Medulla oblongata (tissue), 1 donor: Measurements from ENCODE around the gene MYT1.
A peak's percentile ranks its signal among the peaks of the same experiment; 100 is the strongest.
"Not testable (repeated sequence)": the region's sequence is repeated elsewhere in the genome, so short reads cannot be mapped to it uniquely, and the experiment has no call there.

ENCODE experiments used
- DNase-seq: peaks from one replicate; pipeline ENCODE4 v3.0.0-alpha.2; 2015; ENCODE audit errors: extremely low spot score

The MYT1 gene

GRCh38 chr20:64230461-64231145, 66.4 kb downstream of the MYT1 start:
- DNase-seq, result no peak

DNA sequence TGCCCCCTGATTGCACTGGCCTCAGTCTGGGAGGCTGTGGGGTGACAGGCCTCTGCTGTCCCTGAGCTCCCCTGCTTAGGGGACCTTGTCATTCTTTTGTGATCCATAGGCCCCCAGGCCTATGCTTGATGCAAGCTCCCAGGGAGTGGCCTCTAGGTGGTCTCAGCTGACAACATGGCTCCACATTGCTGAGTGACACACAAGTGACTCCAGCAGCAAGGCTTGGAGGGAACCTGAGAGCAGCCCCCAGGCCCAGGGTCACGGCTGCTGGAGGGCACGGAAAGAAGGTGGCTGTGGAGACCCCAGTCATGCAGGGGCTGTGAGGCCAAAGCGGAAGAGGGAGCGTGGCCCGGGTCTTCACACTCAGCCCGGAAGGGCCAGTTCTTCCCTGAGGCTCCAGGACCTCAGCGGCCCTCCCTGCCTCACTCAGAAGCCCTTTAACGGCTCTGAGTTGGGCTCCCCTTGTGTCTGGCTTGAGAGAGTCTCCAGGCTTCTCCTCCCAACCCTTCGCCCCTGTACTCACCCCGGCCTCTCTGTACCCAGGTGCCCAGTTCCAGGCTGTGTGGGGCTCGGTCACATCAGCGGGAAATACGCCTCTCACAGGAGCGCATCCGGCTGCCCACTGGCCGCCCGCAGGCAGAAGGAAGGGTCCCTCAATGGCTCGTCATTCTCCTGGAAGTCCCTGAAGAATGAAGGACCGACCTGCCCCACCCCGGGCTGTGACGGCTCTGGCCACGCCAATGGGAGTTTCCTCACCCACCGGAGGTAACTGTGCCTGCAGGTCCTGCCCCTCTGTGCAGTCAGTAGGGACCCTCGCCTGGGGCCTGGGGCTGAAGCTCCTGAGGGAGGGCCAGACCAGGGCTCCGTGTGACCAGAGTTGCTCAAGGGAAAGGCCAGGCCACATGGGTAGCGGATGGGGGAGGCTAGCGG, 67.6 kb downstream of the MYT1 start:
- DNase-seq, result no peak

- DNase-seq, result peak; percentile 50
Measured at GRCh38 chr20:64232794-64233193, 68.5 kb downstream of the MYT1 start.

DNA sequence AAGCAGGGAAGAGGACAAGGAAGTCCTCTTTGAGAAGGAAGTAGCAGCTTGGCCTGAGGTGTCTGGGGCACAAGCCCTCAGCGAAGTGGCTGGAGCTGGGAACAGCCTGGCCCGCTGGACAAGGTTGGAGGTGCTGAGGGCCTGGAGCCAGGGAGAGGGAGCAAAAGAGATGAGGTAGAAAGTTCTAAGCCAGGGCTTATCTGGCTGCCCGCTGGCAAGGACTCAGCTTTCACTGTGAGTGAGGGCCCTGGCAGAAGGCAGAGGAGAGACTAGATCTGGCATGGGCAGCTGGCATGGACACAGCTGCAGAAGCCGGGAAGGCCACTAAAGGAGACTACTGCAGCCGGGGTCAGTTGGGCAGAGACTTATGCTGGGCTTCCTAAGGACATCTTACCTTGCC, 69.5 kb downstream of the MYT1 start:
- DNase-seq, result peak; percentile 36

GRCh38 chr20:64234291-64234791, 70.1 kb downstream of the MYT1 start:
- DNase-seq, result no peak

GRCh38 chr20:64234921-64235565, 70.8 kb downstream of the MYT1 start:
- DNase-seq, result not testable (repeated sequence)

GRCh38 chr20:64236137-64237088, 72.2 kb downstream of the MYT1 start:
- no peak for DNase-seq

DNA sequence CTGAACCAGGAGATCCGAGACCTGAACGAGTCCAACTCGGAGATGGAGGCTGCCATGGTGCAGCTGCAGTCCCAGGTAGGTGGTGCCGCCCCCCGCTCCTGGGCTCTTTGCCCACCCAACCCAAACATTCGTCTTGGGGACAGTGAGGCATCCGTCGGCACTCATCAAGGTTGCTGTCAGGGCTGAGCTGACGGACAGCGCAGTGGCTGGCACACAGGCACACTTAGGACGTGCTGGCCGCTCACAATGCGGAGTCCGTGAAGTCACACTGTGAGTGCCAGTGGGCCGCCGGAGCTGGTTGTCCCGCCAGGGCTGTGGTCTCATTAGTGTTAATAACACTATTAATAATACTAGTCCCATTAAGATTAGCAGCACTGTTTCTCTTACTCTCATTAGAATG, 73.1 kb downstream of the MYT1 start:
- DNase-seq, result no peak

GRCh38 chr20:64238115-64238825, 74.0 kb downstream of the MYT1 start:
- no peak for DNase-seq

DNA sequence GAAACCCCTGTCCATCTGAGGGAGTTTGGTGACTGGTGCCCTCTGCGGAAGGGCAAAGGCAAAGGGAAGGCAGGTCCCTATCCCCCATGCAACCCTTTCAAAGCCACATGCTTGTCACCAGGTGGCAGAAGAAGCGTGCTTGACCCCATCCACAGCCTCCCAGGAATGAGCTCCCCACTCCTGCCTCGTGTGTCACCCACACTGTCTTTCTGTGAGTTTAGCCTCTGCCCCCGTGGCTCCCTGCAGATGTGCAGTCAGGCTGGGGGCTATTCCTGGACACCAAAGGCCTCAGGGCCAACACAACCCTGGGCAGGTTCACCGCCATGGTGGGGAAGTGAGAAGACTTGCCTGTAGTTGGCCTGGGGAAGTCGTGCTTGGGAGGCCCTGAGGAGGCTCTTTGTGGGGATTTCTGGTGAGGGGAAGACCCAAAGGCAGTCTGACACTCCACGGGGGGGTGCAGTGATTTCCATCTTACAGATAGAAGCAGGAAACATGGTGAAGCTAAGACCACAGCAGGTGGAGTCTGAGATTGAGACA, 74.7 kb downstream of the MYT1 start:
- no peak for DNase-seq

DNA sequence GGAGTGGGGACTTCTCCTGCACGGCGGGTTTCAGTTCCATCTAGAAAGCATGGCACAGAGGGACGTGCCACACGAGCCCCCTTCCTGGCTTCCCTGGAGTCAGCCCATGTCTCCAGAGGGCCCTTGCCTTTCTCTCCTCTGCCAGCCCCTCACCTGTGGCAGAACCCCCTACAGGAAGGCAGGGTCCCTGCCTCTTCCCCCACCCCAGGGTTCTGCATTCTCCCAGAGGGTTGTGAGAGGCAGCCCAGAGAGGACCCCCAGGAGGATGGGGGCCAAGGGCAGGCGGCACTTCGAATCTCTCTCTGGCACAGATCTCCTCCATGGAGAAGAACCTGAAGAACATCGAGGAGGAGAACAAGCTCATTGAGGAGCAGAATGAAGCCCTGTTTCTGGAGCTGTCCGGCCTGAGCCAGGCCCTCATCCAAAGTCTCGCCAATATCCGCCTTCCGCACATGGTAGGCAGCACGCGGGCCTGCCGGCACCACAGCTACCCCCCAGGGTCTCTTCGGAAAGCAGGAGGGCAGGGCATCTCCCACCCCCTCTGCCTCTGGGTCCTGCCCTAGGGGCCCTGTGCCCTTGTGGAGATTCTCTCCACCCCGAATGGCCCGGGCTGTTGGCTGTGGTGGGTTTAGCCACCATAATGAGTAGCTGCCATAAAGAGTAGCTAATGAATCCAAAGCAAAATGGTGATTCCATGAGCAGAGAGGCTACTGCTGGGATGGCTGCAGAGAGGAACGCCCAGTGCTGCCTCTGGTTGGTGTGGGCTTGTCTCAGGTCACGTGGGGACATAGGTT, 75.4 kb downstream of the MYT1 start:
- no peak for DNase-seq

GRCh38 chr20:64240243-64241015, 76.2 kb downstream of the MYT1 start:
- DNase-seq, result no peak

DNA sequence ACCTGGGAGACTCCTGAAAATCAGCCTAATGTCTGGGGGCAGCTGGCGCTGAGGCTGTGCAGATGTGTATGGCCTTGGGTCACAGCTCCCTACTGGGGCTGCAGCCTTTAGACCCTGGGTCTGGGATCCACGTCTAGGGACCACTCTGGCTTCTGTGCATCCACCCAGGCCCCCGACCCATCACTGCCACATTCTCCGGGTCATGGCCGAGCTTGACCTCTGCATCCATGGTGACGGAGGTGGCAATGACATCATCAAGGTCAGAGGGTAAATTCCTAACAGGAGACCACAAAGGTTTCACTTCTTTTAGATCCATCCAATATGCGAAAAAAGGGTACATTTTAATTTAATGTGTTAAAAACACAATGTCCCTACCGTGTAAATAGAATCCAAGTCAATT, 76.8 kb downstream of the MYT1 start:
- no peak for DNase-seq

DNA sequence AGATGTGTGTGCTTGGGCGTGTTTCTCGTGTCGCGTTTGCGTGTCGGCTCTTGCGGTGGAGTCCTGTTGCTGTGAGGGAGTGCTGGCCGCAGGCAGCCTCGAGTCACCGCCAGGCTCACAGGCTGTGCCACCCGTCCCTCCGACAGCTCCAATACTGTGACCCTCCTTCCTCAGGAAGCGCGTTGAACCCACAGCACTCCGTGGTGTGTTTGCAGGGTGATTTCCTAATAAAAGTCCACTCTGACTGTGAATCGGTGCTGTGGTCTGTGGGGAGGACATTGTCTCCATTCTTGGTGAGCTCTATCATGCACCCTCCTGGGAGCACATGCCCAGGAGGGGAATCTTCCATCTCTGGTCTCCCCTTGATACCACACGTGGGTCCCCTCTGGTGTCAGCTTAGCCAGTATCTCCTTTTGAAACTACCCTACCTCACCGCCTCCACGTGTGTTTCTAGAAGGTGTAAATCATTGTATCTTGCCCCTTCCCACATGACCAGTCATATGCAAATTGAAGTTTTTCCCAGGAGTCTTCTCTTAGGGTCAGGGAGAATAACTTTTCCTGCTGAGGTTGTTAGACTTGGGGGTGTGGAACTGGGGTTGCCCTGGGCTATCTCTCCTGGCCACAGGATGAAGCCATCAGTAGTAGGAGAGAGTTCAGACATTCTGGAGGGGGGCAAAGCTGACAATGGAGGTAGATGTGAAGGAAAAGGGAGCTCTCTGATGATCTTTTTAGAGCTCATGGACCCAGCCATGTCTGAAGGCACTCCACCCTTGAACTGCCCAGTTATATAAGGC, 77.9 kb downstream of the MYT1 start:
- DNase-seq, result no peak

- no peak for DNase-seq
Measured at GRCh38 chr20:64242797-64243475, 78.7 kb downstream of the MYT1 start.

- no peak for DNase-seq
Measured at GRCh38 chr20:64244281-64244805, 80.1 kb downstream of the MYT1 start.
